GM12892 (cell line): Measurements from ENCODE around the gene FRMD4B.

Source experiments
- POLR2A ChIP-seq: IDR thresholded peaks from 2 replicates; pipeline ENCODE4 v1.6.1; 2011; ENCODE audit warnings: low read depth, low read length, control low read depth
- POLR2AphosphoS5 ChIP-seq: IDR thresholded peaks from 2 replicates; pipeline ENCODE4 v1.6.1; 2011; ENCODE audit warnings: low read depth, low read length, control low read depth

DNA sequence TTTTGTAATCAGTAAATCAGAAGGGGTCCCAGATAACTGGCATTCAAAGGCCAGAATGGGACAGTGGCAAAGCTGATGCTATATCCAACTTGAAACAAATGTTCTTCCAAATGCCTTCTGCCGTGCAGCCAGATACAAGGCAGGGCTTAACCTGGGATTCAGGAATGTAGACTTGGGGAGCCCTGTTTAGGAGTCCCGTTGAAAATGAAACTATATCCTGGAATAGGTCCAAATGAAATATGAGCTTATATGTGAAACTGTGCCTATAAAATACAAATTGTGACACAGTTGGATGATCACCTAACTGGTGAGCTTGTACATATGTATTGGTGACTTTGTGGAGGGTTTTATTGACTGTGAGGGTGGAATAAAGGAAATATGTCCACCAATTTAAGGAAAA, 28.7 kb downstream of the FRMD4B start:
- TF ChIP-seq POLR2A (no peak), POLR2AphosphoS5 (no peak)
